IMR-90 (cell line): Measurements from ENCODE around the gene RETREG1. TPM values are rescaled to one million over a fixed set of nuclear protein-coding genes. Genes with fewer than 3 reads are reported as not detected.

Experiments
- ATAC-seq: fragments of 200-7000 bp; cut with Tn5 transposase; 2 replicates; pipeline ENCODE4 v1.9.1; 2020; ENCODE audit warnings: low read depth, mild to moderate bottlenecking, moderate library complexity
- BruUV-seq: library from RNA; stranded (reverse); fragments of 400-500 nt; replicated peaks from 2 replicates; lab custom pipeline; 2021; lab: Mats Ljungman, UMichigan
- CTCF ChIA-PET: fragments of 300-600 bp; formaldehyde crosslinking; extraction: SDS; loops from one replicate; lab custom pipeline; 2021; ENCODE audit warnings: antibody characterized with exemption; lab: Yijun Ruan, JAX
- POLR2A ChIA-PET: fragments of 300-600 bp; sonication (Branson Sonifier 250); formaldehyde crosslinking; loops from one replicate; lab custom pipeline; 2022; ENCODE audit warnings: antibody characterized with exemption; ENCODE audit not compliant: unreplicated experiment; lab: Charles Lee
- DNase-seq: peaks from one replicate; pipeline ENCODE4 v3.0.0; 2013
- H2AFZ ChIP-seq: replicated peaks from 2 replicates; pipeline ENCODE3; 2013; ENCODE audit warnings: low read length, mild to moderate bottlenecking; ENCODE audit not compliant: poor library complexity
- H2AK5ac ChIP-seq: 2 replicates; pipeline ENCODE4 v1.6.1; 2013; ENCODE audit warnings: low read depth, low read length, inconsistent platforms
- H2AK9ac ChIP-seq: replicated peaks from 2 replicates; pipeline ENCODE3; 2013; ENCODE audit warnings: mild to moderate bottlenecking, low read depth, low read length, moderate library complexity; ENCODE audit not compliant: poor library complexity
- H2BK120ac ChIP-seq: 2 replicates; pipeline ENCODE4 v1.6.1; 2013; ENCODE audit warnings: low read depth, low read length, inconsistent platforms
- H2BK15ac ChIP-seq: 3 replicates; pipeline ENCODE4 v1.6.1; 2013; ENCODE audit warnings: low read depth, low read length, inconsistent platforms
- H2BK20ac ChIP-seq: 2 replicates; pipeline ENCODE4 v1.6.1; 2013; ENCODE audit warnings: low read depth, mild to moderate bottlenecking, inconsistent platforms, low read length, moderate library complexity
- H2BK5ac ChIP-seq: 2 replicates; pipeline ENCODE4 v1.6.1; 2013; ENCODE audit warnings: mild to moderate bottlenecking, low read depth, low read length, inconsistent platforms; ENCODE audit not compliant: poor library complexity, severe bottlenecking
- H3K14ac ChIP-seq: replicated peaks from 2 replicates; pipeline ENCODE4 v1.6.1; 2013; ENCODE audit warnings: low read depth, low read length, inconsistent platforms
- H3K18ac ChIP-seq: 2 replicates; pipeline ENCODE4 v1.6.1; 2013; ENCODE audit warnings: low read depth, low read length, control low read depth
- H3K23ac ChIP-seq: 2 replicates; pipeline ENCODE4 v1.6.1; 2013; ENCODE audit warnings: low read depth, low read length, inconsistent platforms
- H3K27ac ChIP-seq: 2 replicates; pipeline ENCODE4 v1.5.1; 2013; ENCODE audit warnings: mild to moderate bottlenecking, control low read depth, low read length; ENCODE audit not compliant: insufficient read depth
- H3K27me3 ChIP-seq: 2 replicates; pipeline ENCODE4 v1.6.1; 2013; ENCODE audit warnings: low read length; ENCODE audit not compliant: control insufficient read depth, insufficient read depth
- H3K36me3 ChIP-seq: 2 replicates; pipeline ENCODE4 v1.6.1; 2013; ENCODE audit warnings: low read length, mixed read lengths; ENCODE audit not compliant: control insufficient read depth, insufficient read depth
- H3K4ac ChIP-seq: 2 replicates; pipeline ENCODE4 v1.6.1; 2013; ENCODE audit warnings: low read depth, low read length, inconsistent platforms
- H3K4me1 ChIP-seq: 2 replicates; pipeline ENCODE4 v1.6.1; 2013; ENCODE audit warnings: low read length, mixed read lengths; ENCODE audit not compliant: control insufficient read depth, insufficient read depth
- H3K4me2 ChIP-seq: 2 replicates; pipeline ENCODE4 v1.6.1; 2013; ENCODE audit warnings: low read depth, mild to moderate bottlenecking, control low read depth, low read length, moderate library complexity
- H3K4me3 ChIP-seq: 2 replicates; pipeline ENCODE4 v1.5.1; 2013; ENCODE audit warnings: low read depth, mild to moderate bottlenecking, control low read depth, low read length, moderate library complexity; ENCODE audit not compliant: insufficient read depth
- H3K56ac ChIP-seq: 2 replicates; pipeline ENCODE4 v1.6.1; 2013; ENCODE audit warnings: low read length, inconsistent platforms; ENCODE audit not compliant: insufficient read depth; ENCODE audit errors: extremely low read depth
- H3K79me1 ChIP-seq, 2 experiments: 2 replicates each; pipeline ENCODE4 v1.6.1; 2013; ENCODE audit warnings: low read length in 2 of 2, inconsistent platforms in 1 of 2, low read depth in 1 of 2
- H3K9ac ChIP-seq: 2 replicates; pipeline ENCODE4 v1.6.1; 2013; ENCODE audit warnings: low read depth, low read length, control low read depth
- H3K9me1 ChIP-seq: 2 replicates; pipeline ENCODE4 v1.6.1; 2013; ENCODE audit warnings: low read length, inconsistent platforms; ENCODE audit not compliant: insufficient read depth
- H3K9me3 ChIP-seq: 2 replicates; pipeline ENCODE4 v1.6.1; 2013; ENCODE audit warnings: low read length; ENCODE audit not compliant: control insufficient read depth, insufficient read depth
- H4K20me1 ChIP-seq: 2 replicates; pipeline ENCODE4 v1.6.1; 2013; ENCODE audit warnings: low read length, inconsistent platforms; ENCODE audit not compliant: insufficient read depth
- H4K5ac ChIP-seq: 2 replicates; pipeline ENCODE4 v1.6.1; 2013; ENCODE audit warnings: mild to moderate bottlenecking, low read depth, low read length, control low read depth
- H4K8ac ChIP-seq, 2 experiments: 2 replicates each; pipeline ENCODE4 v1.6.1; 2013; ENCODE audit warnings: low read depth in 2 of 2, low read length in 2 of 2, control low read depth in 1 of 2, inconsistent platforms in 1 of 2
- H4K91ac ChIP-seq: 2 replicates; pipeline ENCODE4 v1.6.1; 2013; ENCODE audit warnings: low read depth, low read length, inconsistent platforms; ENCODE audit not compliant: insufficient read depth
- BHLHE40 ChIP-seq: fragments of 150-350 bp; IDR thresholded peaks from 2 replicates; pipeline ENCODE4 v1.6.1; 2016; ENCODE audit warnings: mild to moderate bottlenecking, low read depth, low read length
- CHD1 ChIP-seq: IDR thresholded peaks from 2 replicates; pipeline ENCODE4 v1.6.1; 2012; ENCODE audit warnings: low read depth, low read length, improper control_type of control experiment
- CTCF ChIP-seq: conservative IDR thresholded peaks from 2 replicates; pipeline ENCODE4 v1.5.1; 2012; ENCODE audit warnings: mild to moderate bottlenecking, low read depth, low read length, improper control_type of control experiment
- ELK1 ChIP-seq: fragments of 150-350 bp; IDR thresholded peaks from 2 replicates; pipeline ENCODE4 v1.6.1; 2016; ENCODE audit warnings: low read depth, mild to moderate bottlenecking, low read length, moderate library complexity, borderline replicate concordance
- FOS ChIP-seq: fragments of 150-350 bp; IDR thresholded peaks from 2 replicates; pipeline ENCODE4 v1.6.1; 2016; ENCODE audit warnings: low read depth, low read length
- MAFK ChIP-seq: IDR thresholded peaks from 2 replicates; pipeline ENCODE4 v1.6.1; 2012; ENCODE audit warnings: low read depth, low read length, improper control_type of control experiment
- MXI1 ChIP-seq: IDR thresholded peaks from 2 replicates; pipeline ENCODE4 v1.6.1; 2012; ENCODE audit warnings: low read depth, mild to moderate bottlenecking, low read length, moderate library complexity, borderline replicate concordance
- RAD21 ChIP-seq: IDR thresholded peaks from 2 replicates; pipeline ENCODE4 v1.6.1; 2012; ENCODE audit warnings: low read length, improper control_type of control experiment
- RFX5 ChIP-seq: IDR thresholded peaks from 2 replicates; pipeline ENCODE4 v1.8.0; 2012; ENCODE audit warnings: low read depth, mild to moderate bottlenecking, low read length, moderate library complexity
- USF2 ChIP-seq: fragments of 150-350 bp; IDR thresholded peaks from 2 replicates; pipeline ENCODE4 v1.6.1; 2017; ENCODE audit warnings: mild to moderate bottlenecking, antibody characterized with exemption, low read length, low read depth
- WGBS, 2 experiments: methylation state at CpG; one replicate each; pipeline versions ENCODE4 v1.1.5 to v1.1.7; 2013; ENCODE audit warnings: missing lambda C conversion rate in 2 of 2; ENCODE audit not compliant: insufficient read length in 1 of 2; ENCODE audit errors: extremely low coverage in 2 of 2; 5-methylcytosine and 5-hydroxymethylcytosine counted together
- dilution Hi-C: fragments of 300-500 bp; cut with HindIII; formaldehyde crosslinking; loops from one replicate; pipeline ENCODE4 v1.14.3; 2018; ENCODE audit warnings: low sequenced_read_pairs; ENCODE audit not compliant: unreplicated experiment
- in situ Hi-C: fragments of 300-500 bp; cut with MboI; formaldehyde crosslinking; loops from 3 replicates; pipeline ENCODE4 v1.14.3; 2019; ENCODE audit warnings: low sequenced_read_pairs, inconsistent platforms, mixed read lengths
- intact Hi-C: fragments of 100-400 bp; cut with micrococcal nuclease; formaldehyde crosslinking; loops from 2 replicates; pipeline ENCODE4 v1.10.0; 2022
- polyA plus RNA-seq, 3 experiments: library from polyadenylated mRNA; depleted of rRNA; stranded (reverse); fragments of >200 nt; gene quantifications; 2 replicates each; pipeline ENCODE4 v1.2.3, GENCODE V29; 2012; ENCODE audit warnings: low replicate concordance in 1 of 3
- total RNA-seq: library from RNA; depleted of rRNA; stranded (reverse); fragments of >200 nt; gene quantifications from 2 replicates; pipeline ENCODE4 v1.2.3, GENCODE V29; 2012

Gene RETREG1
- total and polyA plus RNA-seq, 2 of the 4 experiments (the other 2 are of a cell fraction), result not detected

- Histone ChIP-seq H4K5ac (no peak overlapping the region), H3K4me3 (no peak overlapping the region), H3K9ac (no peak overlapping the region), H2AFZ (no peak overlapping the region), H4K20me1 (no peaks in the 10 kb centered on the region; the same call in 1 of the 2 replicates), H3K23ac (no peak overlapping the region), H4K91ac (no peak overlapping the region), H3K56ac (no peak overlapping the region), H3K4me1 (peaks cover 2% of the 10 kb centered on the region; the same call in 1 of the 2 replicates), H2AK5ac (no peak overlapping the region), H3K9me1 (peaks cover 11% of the 10 kb centered on the region), H3K27me3 (peaks cover 12% of the 10 kb centered on the region), H3K36me3 (no peaks in the 10 kb centered on the region), H2BK120ac (no peak overlapping the region), H3K14ac (no peak overlapping the region), H2BK20ac (no peak overlapping the region), H2BK15ac (no peak overlapping the region), H3K79me1 (no peaks in the 10 kb centered on the region), H3K27ac (no peak overlapping the region), H3K4ac (no peak overlapping the region), H2BK5ac (no peak overlapping the region), H4K8ac (no peak overlapping the region), H2AK9ac (no peak overlapping the region), H3K9me3 (no peaks in the 10 kb centered on the region), H3K18ac (no peak overlapping the region), H3K4me2 (no peak overlapping the region)
- no TSS peak for BruUV-seq
- ChIA-PET POLR2A (no interaction called here), CTCF (interaction anchor here (0.5 kb wide), 1 partner anchor 472 kb away, joined by 3 read pairs; no protein-coding TSS in a partner anchor)
- no peak for ATAC-seq
- TF ChIP-seq RAD21 (no peak), CHD1 (no peak), MXI1 (no peak), BHLHE40 (no peak), CTCF (no peak), ELK1 (no peak), MAFK (no peak), RFX5 (no peak), FOS (no peak), USF2 (no peak)
- DNase-seq, result no peak
- dilution Hi-C loops (no loop called here), intact Hi-C loops (no loop called here), in situ Hi-C loops (no loop called here)
- WGBS, 2 experiments, result no CpG with 5 or more reads among the region's 8 CpGs
These were observed 78.8 kb downstream of the RETREG1 start for GRCh38 chr5:16538006-16538405.
